ENCODE measurements around the gene ACKR1.

DNA sequence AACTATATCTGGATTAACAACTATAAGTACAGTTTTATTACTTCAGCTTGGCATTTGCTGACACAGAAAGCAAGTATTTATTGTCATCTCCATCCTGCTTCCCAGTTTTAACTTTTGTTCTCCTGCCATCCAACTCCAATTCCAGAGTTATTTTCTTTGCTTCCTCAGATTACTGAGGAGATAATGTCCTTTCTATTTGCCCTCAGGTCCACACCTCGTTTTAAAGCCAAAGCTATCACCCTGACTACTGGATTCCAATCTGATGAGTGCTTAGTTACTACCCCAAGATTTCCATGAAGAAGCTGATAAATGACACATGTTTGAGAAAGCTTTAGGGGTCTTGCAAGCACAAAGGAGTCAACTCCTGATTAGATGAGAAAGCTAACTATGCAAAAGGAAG, 25.2 kb downstream of the ACKR1 start:
- TF ChIP-seq, protein P1, sequence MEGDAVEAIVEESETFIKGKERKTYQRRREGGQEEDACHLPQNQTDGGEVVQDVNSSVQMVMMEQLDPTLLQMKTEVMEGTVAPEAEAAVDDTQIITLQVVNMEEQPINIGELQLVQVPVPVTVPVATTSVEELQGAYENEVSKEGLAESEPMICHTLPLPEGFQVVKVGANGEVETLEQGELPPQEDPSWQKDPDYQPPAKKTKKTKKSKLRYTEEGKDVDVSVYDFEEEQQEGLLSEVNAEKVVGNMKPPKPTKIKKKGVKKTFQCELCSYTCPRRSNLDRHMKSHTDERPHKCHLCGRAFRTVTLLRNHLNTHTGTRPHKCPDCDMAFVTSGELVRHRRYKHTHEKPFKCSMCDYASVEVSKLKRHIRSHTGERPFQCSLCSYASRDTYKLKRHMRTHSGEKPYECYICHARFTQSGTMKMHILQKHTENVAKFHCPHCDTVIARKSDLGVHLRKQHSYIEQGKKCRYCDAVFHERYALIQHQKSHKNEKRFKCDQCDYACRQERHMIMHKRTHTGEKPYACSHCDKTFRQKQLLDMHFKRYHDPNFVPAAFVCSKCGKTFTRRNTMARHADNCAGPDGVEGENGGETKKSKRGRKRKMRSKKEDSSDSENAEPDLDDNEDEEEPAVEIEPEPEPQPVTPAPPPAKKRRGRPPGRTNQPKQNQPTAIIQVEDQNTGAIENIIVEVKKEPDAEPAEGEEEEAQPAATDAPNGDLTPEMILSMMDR (IDR thresholded peaks at IDR 0.05; ENCODE audit: extremely low read depth in 1 of 2, insufficient read depth in 1 of 2, low read depth in 1 of 2, low read length in 2 of 2) = no peak
- no peak for TF ChIP-seq POLR2AphosphoS5 (IDR thresholded peaks at IDR 0.05; ENCODE audit: insufficient read depth, low read depth, low read length)
- no peak for TF ChIP-seq POLR2A (IDR thresholded peaks at IDR 0.05; ENCODE audit: low read depth, low read length)
- TF ChIP-seq, protein P2, sequence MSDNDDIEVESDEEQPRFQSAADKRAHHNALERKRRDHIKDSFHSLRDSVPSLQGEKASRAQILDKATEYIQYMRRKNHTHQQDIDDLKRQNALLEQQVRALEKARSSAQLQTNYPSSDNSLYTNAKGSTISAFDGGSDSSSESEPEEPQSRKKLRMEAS (IDR thresholded peaks at IDR 0.05; ENCODE audit: insufficient read depth, insufficient read length) = no peak
- TF ChIP-seq EZH2 (IDR thresholded peaks at IDR 0.05; ENCODE audit: borderline replicate concordance, low read depth, low read length, severe bottlenecking) = no peak
- TF ChIP-seq MYC (IDR thresholded peaks at IDR 0.05; ENCODE audit: low read depth, low read length) = no peak

Data from endothelial cell of umbilical vein (primary cell).